ENCODE data around the gene KCNN3.

The KCNN3 gene

DNA sequence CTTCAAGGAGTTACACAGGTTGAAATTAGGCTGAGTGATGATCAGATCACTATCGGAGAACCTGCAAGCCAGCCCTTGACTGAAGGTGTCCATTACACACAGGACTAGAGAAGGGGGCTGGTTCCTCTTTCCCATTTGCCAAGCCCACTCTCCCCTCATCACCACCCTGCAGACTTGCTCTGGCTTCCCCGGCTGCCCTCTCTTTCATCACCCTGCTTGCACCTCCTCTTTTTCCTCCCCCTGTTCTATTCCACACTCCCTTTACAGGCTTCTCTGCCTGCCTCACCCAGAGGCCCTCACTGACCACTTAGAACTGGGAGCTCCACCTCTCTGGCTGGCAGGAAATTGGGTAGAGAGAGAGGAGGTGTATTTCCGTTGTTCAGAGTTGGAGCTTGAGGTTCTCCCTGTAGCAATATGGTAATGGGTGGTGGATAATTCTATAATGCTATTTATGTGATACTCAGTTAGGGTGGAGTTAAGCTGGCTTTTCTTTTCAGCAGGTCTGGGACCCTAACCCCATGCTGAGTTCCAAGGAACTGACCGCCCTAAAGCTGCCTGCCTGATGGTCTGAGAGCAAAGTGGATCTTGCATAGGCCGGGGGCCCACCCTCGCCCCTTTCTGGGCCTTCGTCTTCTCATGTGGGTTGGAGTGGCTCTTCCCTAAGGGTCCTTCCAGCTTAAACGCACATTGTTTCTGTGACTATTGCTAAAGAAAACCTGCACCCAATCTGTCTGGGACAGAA is 150.3 kb downstream of the KCNN3 start:
- no peak for DNase-seq

DNA sequence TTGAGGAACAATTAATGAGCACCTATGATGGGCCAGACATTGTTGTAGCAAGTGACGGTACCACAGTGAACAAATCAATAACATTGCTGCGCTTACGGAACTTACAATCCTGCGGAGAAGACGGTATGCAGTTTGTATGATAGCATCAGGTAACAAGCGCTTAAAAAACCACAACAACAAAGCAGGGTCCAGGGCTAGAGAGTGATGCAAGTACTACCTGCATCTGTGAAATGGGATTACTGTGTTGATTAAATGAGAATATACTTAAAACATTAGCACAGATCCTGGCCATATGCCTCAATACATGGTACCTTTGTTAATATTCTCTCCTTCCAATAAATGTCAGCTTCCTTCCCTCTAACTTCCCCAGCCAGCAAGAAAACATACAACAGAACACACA is 151.5 kb downstream of the KCNN3 start:
- DNase-seq, result no peak

GRCh38 chr1:154717528-154717924 is 152.6 kb downstream of the KCNN3 start:
- no peak for DNase-seq

DNA sequence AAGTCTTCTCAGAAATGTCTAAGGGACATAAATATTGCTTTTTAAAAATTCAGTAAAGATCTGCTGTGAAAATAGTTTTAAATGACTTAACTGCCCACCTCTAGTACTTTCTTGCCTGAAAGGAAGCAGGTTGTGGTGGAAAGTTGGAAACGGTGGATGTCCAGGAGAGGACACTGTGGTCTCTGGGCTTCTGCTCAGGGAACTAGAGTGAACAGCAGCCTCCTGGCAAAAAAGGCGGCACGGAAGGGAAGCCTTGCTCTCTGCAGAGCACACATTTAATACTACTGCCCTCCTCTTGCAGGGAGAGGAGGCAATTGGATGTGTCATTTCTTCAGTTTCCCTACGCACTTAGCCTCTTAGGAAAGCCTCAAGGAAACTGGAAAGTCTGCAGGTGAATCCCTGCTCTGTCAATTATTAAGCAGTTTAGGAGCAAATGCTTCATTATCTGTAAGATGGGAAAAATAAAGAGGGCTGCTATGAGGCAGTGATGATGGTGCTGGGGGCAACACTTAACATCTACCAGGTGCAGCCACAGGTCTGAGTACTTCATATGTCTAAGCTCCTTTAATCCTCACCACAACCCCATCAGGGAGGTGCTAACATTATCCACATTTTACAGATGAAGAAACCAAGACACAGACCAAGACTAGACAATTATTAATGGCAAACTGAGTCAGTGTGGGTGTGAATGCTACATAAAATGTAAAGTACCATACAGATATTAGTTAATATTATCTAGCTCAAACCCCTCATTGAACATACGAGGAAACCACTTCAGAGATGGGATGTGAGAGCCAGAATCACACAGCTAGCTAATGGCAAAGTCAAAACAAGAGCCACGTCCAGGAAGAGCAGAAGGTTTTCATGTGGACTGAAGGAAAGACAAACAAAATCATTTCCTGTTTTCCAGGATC is 153.2 kb downstream of the KCNN3 start:
- DNase-seq, result no peak

DNA sequence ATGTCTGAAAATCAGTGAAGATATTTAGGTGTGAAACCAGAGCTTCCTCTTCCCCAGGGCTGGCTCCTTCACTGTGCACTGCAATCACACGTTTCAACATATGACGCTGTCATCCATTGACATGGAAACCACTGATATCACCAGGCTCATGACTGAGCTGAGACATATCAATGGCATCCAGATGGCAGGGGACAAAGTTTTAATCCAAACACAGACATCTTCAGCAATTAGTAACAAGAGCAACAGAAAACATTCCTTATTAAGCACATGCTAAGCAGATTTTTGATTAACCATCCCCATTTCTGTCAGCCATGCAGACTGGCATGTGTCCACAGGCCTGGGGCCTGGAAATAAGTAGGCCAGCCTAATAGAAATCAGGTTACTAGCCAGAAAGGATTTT is 154.1 kb downstream of the KCNN3 start:
- no peak for DNase-seq

DNA sequence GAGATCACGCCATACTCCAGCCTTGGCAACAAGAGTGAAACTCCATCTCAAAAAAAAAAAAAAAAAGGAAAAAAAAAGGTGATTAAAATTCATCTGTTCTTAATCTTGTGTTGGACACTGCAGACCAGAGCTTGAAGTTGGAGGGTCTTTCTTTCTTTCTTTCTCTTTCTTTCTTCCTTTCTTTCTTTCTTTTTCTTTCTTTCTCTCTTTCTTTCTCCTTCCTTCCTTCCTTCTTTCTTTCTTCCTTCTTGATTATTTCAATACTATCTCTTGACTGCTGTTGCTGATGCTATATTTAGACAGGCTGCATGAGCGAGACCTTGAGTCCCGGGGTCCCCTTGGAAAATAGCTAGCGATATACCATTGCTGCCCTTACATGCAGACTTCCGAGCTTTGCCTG is 154.7 kb downstream of the KCNN3 start:
- DNase-seq, result no peak

GRCh38 chr1:154714638-154715037 is 155.4 kb downstream of the KCNN3 start:
- DNase-seq, result no peak

GRCh38 chr1:154714052-154714623 is 155.9 kb downstream of the KCNN3 start:
- DNase-seq, result no peak

- DNase-seq, result no peak
These were observed 157.1 kb downstream of the KCNN3 start for GRCh38 chr1:154713005-154713404.

DNA sequence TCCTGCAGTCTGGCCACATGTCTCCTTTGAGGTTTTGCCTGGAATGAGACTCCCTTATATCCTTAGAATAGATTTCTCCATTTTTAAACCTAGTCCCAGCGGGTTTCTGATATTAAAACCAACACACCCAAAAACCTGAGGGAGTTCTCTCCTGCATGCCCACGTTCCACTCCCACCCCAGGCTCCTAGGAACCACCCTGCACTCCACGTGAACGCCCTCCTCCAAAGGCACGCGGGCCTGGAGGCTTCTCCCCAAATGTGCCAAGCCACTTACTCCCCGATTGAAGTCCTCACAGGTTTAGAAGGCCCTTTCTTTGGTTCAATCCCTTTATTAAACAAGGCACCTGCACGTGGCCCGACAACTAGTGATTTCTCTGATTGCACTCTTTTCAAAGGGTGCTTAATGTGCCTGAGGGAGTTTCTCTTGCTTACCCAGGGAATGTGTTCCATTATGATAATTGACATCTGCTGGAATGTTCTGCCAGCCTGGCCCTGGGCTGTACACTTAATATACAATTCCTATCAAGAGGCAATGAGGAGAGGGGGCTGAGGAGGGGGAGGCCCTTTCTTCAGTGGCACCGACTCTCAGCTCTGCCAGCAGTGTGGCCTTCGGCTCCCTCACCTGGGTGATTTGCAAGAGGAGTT is 157.8 kb downstream of the KCNN3 start:
- DNase-seq, result no peak

DNA sequence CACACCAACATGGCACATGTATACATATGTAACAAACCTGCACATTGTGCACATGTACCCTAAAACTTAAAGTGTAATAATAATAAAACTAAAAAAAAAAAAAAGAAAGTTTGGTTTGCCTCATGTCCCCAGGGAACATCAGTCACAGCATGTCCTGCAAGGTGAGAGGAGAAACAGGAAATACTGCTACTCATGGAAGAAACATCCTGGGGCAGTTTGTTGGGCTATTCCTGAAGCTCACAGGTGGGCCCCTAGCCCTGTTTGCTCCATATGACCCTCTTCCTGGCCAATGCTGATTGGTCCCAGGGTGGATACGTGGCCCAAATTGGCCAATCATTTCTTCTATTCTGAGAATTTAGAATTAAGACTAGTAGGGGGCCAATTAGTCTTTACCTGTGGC is 158.7 kb downstream of the KCNN3 start:
- DNase-seq, result no peak

GRCh38 chr1:154710106-154710505 is 160.0 kb downstream of the KCNN3 start:
- DNase-seq, result no peak

DNA sequence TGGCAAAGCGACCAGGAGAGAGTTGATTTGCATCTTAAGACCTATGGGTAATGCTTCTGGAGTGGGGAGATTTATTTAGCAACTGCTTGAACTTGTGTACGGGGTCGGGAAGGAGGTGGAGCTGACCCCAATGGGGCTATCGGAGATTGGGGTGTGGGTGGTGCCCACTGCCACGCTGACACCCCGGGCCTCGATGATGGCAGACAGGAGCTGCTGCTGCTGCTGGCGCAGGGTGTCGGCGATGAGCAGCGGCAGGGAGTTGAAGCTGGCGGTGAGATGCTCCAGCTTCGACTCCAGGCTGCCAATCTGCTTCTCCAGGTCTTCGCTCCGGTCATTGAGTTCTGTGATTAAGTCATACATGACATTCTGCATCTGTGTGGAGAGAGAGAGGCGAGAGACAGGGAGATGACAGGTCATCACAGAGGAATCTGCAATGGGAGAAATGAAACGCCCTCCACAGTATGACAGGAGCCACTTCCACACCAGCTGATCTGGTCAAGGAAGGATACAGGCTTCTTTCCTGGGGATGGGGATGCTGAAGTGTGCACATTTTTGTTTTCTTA is 162.1 kb downstream of the KCNN3 start:
- DNase-seq, result no peak

- no peak for DNase-seq
These were observed 163.2 kb downstream of the KCNN3 start for GRCh38 chr1:154706851-154707250.

DNA sequence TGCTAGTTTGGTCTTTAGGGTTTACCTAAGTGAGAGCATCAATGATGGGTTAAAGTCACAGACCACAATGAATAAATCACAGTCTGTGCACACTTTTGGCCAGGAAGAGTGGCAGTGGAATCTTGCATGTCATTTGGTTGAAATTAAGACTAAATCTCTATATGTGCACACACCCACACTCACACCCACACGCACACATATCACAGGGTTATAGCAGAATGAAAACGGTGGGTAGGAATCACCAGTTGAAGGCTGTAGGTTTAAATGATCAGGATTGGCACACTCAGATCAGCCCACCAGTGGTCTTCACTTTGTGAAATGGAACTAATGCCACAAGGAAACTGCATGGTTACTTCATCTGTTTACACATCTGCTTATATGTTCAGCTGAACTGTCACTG is 164.5 kb downstream of the KCNN3 start:
- no peak for DNase-seq

DNA sequence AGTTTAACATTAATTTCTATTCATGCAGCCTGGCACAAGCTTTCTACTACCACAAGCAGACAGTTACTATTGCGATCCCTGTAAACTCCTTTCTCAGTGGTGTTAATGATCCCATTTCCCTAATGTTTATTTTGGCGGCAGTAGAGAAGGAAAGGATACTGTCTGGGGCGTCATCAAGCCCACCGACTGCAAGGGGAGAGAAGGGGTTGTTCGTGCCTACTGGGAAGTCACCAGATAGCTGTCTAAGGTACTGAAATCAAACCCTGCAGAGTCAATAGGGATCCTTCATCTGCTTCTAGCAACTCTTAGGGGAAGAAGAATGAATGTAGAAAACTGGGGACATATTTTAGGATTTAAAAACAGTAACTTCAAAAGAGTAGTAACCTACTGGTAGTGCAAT is 166.9 kb downstream of the KCNN3 start:
- DNase-seq, result no peak

DNA sequence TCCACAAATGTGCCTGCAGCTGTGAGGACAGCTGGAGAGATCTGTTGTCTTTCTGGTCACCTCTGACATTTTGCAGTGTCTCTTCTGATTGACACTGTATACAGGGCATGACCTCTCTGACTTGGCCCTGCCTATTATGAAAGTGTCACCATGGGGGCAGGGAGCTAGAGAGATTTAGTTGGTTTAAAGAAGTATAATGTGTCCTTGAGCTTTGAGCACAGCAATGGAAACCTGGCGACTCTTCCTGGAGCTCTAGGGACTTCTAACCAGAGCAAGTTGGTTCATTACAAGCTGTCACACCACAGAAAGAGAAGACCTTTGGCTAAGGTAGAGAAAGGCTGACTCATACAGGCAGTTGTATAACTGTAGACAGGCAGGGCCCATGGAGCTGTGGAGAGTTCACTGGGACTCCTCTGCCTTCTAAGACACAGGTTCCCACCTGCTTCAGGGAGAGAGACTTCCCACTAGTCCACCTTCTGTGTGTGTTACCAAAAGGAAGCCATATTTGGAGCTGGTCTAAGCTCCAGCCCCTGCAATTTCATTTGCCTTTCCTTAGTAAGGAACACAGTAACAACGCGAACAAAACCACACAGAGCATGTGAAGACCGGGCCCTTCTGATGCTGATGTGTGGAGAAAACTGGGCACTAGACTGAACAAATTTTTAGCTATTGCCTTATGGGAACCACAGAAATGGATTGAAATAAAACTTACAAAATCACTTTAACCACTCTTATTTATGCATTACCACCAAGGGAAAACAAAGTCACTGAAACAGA is 171.6 kb downstream of the KCNN3 start:
- DNase-seq, result no peak

GRCh38 chr1:154697710-154698109 is 172.4 kb downstream of the KCNN3 start:
- no peak for DNase-seq

DNA sequence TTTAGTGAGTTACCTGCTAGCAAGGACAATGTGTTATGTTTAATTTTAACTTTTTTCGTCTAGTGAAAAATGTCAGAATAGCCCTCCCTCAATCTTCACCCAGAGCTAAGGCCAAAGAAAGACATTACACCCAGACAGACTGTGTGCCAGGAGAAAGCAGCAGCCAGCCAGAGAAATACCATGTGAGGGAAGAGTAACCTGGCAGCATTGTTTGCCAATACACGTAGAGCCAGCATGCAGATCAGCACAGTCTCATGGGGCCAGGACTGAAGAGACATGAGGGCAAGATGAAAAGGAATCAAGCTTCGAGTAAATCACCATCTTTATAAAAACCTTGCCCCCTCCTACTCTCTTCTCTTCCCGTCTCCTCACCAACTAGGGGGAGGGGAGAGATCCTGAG is 173.6 kb downstream of the KCNN3 start:
- DNase-seq, result no peak

DNA sequence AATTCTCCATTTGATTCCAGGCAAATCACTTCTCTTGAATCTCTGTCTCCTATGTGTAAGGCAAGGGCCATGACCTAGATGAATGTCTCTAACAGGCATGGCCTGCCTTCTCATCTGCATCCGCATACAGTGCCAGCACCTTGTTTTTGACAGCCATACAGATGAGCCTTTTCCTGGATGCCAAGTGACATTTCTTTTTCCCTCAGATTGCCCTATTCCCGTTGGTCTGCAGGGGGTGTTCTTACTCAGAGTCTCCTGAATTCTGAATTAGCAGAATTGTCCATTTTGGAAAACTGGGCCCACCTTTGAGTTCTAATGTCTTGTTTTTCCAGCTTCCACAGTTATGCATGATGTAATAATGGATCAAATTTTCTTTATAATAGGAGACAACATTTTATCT is 174.1 kb downstream of the KCNN3 start:
- DNase-seq, result no peak

DNA sequence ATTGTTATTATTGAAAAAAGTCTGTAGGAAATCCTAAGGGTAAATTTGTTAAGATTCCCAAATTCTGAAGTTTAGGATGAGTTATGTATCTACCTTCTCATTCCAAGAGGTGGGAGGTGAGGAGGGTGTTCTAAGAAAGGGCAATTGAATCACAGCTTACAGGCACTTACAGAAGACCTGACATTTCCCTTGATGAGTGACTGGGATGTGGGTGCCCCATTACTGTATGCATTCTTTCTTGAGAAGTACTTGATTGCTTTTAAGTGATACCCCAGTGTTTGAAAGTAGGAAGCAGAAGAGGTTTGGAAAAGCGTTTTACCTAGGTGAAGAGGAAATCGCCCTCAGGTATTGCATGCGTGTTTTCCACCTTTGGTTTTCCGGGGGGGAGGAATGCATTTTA is 175.1 kb downstream of the KCNN3 start:
- DNase-seq, result no peak

DNA sequence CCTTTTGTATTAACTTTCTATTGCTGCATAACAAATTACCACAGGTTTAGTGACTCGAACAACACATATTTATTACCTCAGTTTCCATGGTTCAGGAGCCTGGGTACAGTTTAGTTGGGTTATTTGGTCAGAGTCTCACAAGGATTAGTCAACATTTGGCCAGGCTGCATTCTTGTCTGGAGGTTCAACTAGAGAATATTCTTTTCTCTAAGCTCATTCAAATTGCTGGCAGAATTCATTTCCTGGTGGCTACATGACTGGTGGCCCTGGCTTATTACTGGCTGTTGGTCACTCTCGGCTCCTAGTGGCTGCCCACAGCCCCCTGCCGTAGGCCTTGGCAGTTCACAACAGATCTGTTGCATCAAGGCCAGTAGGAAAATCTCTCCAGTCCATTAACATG is 181.0 kb downstream of the KCNN3 start:
- DNase-seq, result no peak

Measured in activated CD4-positive, CD25-positive, alpha-beta regulatory T cell treated with anti-CD3 and anti-CD28 coated beads, Interleukin-2, amount 50 U/mL, for 72 hours (primary cell).